NCI-H226 (cell line): ENCODE data around the gene CRYBG2.
"Not testable (repeated sequence)": the region's sequence is repeated elsewhere in the genome, so short reads cannot be mapped to it uniquely, and the experiment has no call there.

Experiments
- DNase-seq: peaks from one replicate; pipeline ENCODE4 v3.0.0-alpha.2; 2015

Gene CRYBG2

DNA sequence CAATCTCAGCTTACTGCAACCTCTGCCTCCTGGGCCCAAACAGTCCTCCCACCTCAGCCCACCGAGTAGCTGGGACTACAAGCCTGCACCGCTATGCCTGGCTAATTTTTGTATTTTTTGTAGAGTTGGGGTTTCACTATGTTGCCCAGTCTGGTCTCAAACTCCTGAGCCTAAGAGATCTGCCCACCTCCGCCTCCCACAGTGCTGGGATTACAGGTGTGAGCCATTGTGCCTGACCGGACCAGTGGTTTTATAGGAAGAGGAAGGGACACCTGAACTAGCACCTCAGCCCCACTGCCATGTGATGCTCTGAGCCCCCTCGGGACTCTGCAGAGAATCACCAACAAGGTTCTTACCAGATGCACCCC lies 4.1 kb downstream of the CRYBG2 start:
- no peak for DNase-seq

DNA sequence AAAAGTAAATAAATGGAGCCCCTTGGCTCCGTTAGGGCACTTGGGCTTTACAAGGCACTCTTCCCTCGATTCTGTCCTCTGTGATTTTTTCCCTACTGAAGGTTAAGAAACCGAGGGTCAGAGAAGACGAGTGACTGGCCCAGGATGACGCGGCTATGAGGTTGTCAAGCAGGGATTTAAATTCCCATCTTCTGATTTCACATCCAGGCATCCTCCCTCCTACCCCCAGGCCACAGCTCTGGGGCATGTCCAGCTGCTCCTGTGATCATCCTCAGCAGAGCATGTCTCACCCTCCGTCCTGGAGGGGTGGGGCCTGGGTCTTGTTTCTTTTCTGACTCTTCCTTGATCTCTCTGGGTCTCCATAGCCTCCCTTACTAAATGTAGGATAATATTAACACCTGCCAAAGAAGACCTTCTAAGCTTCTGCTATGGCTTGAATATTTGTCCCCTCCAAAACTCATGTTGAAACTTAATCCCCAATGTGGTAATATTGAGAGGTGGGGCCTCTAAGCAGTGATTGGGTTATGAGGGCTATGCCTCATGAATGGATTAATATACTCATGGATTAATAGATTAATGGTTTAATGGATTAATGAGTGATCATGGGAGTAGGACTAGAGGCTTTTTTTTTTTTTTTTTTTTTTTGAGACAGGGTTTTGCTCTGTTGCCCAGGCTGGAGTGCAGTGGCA lies 4.6 kb downstream of the CRYBG2 start:
- DNase-seq, result peak; percentile 96

DNA sequence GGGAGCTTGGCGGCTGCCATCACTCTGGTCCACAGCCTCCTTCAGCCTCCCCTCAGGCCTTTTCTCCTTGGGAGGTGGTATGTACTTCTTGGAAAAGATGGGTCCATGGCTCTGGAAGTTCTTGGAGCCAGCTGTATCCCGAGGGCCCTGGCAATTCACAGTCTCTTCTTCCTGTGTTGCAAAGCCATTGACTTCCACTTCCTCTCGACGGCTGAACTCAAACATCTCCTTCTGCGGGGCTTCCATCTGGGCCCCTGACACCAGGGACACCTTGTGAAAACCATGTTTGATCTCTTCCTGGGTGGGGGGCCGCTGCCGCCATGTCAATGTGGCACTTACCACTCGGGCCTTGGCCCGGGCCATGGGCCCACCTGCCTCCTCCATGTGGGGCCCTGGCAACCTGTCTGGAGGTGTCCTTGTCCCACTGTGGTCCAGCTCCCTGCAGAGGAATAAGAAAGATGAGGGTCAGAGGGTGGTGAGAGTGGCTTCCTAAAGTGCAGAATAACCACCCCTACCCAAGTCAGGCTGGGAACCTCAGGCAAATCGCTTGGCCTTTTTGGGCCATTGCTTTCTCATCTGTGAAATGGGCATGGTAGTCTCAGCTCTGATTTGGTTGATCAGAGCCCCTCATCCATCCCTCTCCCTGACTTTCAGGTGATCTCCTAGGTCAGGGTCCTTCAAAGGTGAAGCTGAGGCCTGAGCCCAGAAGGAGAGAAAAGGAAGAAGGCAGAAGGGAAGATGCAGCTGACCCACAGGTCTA lies 7.5 kb downstream of the CRYBG2 start:
- no peak for DNase-seq

DNA sequence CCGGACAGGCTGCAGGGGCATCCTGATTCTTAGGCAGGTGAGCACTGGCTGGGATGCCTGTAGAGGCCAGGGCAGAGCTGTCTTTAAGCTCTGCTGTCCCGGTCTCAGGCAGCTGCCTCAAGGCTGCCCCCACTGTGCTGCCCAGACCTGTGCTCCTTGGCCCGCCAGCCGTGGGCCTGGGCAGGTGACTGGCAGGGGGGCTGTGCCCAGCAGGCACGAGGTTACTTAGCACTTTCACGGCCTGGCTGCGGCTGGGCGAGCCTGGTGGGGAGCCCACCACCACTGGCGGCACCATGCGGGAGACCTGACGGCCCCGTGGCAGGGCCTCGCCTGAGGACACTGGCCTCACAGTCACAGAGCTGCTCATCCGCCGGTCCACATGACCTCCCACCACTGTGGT lies 8.2 kb downstream of the CRYBG2 start:
- no peak for DNase-seq

DNA sequence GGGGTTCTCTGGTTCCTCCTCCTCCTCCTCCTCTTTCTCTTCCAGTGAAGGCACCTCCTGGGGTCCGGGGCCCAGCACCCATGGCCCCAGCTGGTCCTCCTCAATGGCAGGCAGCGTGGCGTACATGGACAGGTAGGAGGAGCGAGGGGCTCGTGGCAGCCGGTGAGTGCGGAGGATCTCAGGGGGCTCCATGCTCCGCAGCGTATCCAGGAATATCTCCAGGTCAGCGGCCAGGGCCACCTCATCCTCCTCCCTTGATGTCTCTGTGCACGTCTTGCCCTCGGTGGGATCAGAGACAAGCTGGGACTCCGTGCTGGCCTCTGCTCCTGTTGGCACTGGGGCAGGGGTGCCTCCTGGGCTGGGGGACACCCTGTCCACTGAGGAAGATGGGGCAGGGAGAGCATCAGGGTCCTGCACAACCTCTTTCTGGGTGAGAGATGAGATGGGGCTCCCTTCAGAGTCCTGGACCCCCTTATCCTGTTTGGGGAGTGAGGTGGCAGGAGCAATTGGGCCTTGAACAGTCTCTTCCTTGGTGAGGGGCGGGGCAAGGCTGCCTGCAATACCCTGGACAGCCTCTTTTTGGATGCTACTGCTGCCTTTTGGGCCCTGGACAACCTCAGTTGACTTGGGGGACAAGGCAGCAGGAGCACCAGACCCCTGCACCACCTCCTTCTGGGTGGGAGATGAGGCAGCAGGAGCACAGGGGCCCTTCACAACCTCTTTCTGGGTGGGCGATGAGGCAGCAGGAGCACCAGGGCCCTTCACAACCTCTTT lies 9.6 kb downstream of the CRYBG2 start:
- no peak for DNase-seq

DNA sequence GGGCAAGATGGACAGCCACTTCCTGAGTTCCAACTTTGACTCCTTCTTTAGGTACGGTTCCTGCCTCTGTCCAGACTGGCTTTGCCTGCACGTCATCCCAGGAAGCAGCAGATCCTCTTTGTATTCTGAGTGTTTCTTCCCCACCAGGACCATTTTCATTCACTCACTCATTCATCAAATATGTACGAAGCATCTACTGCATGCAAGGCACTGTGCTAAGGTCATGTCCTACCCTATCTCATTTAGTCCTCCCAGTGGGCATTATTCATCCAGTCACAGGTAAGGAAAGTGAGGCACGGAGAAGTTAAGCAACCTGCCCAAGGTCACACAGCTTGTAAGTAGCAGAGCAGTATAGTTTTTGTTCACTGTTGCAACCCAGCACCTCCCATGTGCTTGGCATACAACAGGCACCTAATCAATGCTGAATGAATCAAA lies 13.9 kb downstream of the CRYBG2 start:
- DNase-seq, result no peak

DNA sequence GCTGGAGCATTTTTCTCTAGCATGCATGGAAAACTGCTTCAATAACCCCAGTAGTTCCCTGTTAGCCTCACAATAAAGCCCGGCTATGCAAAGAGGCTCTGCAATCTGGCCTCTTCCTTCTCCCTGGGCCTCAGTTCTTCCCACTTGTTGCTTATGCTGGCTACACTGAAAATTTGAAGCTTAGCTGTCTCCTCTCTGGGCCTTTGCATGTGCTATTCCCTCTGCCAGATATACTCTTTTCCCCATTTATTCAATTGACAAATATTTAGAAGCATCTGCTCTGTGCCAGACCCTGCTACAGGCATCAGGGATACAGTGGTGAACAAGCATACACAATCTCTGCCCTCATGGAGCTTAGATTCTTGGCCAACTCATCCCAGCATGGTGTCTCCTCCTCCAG lies 15.3 kb downstream of the CRYBG2 start:
- no peak for DNase-seq

DNA sequence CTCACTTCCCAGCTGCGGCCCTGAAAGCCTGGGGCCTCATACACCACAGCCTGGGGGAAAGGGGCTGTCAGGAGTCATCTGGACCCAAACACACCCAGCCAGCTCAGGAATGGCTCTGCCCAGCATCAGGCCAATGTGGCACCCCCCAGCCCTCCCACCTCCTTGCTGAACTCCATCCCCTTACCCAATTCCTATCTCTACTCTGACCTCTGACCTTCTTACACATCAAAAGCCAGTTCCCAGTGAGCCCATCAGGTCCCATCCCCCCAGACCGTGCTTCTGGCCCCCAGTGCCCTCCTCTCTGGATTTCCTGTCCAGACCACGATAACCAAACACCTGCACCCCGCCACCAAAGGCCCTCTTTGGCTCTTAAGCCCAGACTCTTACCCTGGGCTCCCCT lies 16.3 kb downstream of the CRYBG2 start:
- DNase-seq, result no peak

DNA sequence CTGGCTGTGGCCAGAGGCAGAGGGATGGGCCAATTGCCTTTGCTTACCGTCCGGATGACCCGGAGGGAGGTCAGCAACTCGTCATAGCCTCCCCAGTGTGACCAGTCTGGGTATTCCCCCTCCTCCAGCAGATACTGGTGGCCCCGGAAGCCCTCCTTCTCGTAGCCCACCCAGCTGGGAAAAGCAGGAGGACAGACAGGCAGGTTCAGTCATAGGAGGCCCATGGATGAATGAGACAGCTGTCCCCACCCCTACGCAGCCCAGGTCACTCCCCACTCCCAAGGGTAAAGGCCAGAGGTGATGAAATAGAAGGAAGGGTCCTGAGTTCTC lies 16.8 kb downstream of the CRYBG2 start:
- no peak for DNase-seq

DNA sequence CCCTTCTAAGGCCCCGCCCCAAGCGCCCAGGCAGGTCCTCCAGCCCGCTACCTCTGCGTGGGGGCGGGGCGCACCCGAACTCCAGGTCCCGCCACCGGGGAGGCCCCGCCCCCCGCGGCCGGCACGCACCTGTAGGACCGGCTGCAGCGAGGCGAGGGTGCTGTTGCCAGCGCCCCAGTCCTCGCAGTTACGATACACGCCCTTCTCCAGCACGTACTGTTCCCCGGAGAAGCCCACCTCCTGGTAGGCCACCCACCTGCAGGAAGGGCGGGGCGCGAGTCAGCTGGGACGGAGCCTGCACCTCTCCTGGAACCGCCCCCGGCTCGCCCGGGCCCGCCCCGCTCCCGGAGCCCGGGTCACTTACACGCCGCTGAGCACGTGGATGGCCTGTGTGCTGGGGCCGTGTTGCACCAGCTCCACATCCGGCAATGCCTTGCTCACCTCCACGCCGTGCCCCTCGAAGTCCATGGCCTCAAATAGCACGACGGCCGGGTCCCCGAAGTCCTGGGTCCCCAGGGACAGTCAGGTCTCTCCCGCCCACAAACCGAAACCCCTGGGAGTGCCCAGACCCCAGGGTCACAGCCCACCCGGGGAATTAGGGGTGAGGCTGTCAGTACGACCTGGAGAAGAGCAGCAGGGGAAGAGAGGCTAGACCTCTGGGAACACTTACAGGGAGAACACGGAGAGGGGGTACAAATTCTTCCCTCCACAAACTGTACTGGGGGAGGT lies 17.3 kb downstream of the CRYBG2 start:
- DNase-seq, result peak; percentile 68

DNA sequence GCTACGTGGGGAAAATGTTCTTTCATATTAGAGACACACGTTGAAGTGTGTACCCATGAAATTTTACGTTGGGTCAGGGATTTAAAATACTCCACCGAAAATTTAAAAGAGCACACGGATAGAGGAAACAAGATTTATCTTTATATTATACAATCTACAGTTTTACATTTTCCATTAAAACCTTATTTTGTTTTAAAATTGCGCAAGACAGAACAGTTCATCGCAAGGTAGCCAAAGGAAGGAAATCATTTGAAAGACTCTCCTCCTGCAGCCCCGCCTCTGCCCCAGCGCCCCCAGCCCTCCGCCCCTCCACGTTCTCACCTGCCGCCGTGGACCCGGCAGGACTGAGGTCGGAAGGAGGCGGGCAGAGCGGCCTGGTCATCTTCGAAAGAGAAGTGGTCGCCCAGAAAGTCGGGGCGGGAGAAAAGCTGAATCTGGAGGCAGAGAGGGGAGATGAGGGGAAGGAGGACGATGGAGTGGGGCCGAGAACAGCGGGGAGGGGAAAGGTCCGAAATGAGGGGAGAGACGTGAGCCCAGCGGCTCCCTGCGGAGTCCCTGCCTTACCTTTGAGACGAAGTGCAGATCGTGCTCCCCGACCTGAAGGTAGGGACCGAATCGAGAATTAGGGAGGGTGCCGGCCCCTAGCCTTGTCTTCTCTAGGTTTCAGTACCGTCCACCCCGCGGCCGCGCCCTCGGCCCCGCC lies 18.0 kb downstream of the CRYBG2 start:
- DNase-seq, result no peak

DNA sequence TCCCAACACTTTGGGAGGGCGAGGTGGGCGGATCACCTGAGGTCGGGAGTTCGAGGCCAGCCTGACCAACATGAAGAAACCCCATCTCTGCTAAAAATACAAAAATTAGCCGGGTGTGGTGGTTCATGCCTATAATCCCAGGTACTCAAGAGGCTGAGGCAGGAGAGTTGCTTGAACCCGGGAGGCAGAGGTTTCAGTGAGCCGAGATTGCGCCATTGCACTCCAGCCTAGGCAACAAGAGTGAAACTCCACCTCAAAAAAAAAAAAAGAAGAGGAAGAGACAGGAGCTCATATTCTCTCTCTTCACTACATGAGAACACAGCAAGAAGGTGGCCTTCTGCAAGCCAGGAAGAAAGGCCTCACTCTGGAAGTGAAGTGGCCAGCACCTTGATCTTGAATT lies 20.6 kb downstream of the CRYBG2 start:
- DNase-seq, result not testable (repeated sequence)

DNA sequence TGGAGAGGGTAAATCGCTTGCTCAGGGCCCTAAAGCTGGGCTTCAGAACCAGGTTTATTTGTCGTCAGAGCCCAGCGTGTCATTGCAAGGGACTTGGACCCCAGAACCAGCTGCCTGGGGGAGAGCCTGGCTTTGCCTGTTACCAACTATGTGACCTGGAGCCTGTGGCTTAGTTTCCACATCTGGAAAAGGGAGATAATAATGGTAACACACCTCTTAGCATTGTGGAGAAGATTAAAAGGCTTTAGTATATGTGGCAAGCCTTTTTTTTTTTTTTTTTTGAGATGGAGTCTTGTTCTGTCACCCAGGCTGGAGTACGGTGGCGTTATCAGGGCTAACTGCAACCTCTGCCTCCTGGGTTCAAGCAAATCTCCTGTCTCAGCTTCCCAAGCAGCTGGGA lies 23.7 kb downstream of the CRYBG2 start:
- DNase-seq, result no peak

DNA sequence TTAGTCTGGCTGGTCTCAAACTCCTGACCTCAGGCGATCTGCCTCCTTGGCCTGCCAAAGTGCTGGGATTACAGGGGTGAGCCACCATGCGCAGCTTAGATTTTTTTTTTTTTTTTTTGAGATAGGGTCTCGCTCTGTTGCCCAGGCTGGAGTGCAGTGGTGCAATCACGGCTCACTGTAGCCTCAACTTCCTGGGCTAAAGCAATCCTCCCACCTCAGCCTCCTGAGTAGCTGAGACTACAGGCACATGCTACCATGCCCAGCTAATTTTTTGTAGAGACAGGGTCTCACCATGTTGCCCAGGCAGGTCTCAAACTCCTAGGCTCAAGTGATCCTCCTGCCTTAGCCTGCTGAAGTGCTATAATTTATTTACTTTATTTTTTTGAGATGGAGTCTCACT lies 24.6 kb downstream of the CRYBG2 start:
- not testable (repeated sequence) for DNase-seq

DNA sequence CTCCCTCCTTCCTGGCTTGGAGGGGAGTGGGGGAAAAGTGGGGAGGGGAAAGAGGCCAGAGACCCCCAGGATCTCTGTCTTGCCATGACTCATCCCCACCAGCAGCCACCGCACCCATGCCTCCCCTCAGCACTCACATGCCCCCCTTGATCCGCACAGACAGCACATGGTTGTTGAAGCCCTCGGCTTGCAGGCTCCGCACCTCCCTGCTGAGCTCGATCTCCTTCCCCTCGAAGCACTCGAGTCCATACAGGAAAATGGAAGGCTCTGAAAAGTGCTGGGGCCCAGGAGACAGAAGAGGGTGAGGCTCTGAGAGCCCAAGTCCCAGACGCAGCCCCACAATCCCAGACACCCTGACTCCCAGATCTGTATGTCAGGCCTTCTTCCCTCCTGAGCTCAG lies 25.3 kb downstream of the CRYBG2 start:
- DNase-seq, result no peak

DNA sequence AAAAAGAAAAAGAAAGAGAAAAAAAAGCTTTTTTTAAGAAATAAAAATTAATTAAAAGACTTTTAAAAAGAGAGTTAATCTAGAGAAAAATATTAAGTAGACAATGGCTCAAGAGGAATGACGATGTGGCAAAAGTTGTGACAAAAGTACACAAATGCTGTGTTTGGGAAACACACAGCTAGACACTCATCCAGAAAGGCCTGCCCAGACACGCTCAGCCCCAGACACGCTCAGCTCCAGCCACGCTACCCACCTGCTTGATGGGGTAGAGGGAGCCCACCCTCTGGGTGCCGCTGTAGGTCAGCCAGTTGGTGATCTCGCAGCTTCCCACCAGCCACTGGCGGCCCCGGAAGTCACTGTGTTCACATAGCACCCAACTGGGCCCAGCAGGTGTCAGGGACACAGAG lies 26.0 kb downstream of the CRYBG2 start:
- no peak for DNase-seq

DNA sequence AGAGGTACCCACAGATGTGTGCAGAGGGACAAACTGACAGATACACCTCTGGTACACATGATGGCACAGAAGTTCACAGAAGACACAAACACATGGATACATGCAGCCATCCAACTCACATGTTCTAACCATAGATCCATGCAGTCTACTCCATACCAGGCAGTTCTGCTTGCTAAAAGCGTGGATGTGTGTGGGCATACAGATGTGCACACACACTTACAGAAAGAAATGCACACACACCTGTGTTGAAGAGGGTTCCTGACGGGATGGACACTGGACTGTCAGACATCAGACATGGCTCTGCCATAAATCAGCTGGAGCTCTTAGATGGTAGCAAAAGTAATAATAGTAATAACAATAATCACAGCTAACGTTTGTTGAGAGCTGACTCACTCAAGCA lies 29.4 kb downstream of the CRYBG2 start:
- no peak for DNase-seq

DNA sequence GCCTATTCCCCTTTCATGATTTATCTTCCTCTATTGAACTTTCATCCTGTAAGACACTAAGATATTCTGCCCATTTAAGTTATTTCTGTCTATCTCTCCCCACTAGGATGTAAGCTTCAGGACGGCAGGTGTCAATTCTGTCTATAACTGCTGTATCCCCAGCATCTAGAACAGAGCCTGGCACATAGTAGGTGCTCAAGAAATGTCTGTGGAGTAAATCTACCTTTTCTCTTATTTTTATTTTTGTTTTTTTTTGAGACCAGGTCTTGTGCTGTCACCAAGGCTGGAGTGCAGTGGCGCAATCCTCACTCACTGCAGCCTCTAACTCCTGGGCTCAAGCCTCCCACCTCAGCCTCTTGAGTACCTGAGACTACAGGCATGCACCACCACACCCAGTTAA lies 30.5 kb downstream of the CRYBG2 start:
- DNase-seq, result no peak

DNA sequence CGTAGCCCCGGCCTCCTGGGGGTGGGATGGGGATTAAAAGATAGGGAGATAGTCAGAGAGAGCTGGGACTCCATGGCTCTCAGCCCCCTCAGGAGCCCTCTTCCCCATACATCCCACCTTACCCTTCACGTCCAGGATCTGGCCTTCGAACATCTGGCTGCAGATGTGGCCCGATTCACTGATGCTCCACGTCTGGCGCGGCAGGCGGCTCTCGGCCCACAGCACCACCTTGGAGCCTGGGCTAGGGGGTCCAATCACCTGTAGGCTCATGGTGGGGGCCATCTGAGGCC lies 31.9 kb downstream of the CRYBG2 start:
- no peak for DNase-seq

DNA sequence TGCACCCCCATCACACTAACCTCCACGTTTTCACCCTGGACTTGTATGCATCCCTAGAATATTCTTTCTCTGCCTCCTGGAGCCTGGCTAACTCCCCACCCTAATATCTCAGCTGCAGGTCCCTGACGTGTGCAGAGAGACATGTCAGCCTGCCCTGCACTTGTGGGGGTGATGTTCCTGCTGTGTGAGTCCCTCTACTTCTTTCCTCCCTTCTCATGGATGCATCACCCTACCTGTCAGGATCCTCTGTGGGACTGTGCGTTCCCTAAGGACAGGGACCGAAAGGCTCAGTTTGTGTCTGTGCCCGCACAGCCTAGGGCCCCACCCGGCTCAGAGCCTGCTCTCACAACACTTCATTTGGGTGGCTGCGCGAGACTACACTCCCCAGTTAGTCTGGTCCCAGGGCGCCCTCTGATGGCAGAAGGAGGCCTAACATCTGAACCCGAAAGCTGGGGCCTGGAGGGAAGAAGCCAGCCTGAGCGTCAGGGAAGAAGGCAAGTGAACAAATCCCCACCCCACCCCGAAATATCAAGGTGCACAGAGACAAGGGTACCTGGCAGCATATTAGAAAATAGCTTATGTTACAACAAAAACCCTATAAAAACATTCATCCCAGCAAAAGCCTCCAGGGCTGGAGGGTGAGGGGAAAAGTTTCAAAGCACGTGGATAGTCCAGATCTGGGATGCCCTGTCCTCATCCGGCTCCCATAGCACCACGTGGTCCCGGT lies 32.5 kb downstream of the CRYBG2 start:
- peak; percentile 69 for DNase-seq

DNA sequence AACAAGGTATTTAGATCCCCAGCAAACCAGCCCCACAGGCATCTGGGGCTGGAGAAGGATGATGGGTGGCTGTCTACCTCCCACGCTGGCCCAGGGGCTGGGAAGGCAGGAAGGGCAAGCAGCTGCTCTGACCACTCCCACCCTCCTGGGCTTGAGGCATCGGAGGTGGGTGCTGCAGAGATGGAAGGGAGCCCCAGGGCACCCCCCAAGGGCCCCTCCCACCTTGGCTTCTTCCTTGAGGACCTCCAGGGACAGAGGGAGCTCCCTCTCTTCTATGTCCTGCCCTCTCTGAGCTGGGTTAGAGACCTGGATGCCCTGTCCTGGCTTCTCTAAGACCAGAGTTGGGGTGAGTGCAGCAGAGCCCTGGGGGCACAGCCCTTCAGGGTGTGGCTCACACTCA lies 33.0 kb downstream of the CRYBG2 start:
- no peak for DNase-seq

DNA sequence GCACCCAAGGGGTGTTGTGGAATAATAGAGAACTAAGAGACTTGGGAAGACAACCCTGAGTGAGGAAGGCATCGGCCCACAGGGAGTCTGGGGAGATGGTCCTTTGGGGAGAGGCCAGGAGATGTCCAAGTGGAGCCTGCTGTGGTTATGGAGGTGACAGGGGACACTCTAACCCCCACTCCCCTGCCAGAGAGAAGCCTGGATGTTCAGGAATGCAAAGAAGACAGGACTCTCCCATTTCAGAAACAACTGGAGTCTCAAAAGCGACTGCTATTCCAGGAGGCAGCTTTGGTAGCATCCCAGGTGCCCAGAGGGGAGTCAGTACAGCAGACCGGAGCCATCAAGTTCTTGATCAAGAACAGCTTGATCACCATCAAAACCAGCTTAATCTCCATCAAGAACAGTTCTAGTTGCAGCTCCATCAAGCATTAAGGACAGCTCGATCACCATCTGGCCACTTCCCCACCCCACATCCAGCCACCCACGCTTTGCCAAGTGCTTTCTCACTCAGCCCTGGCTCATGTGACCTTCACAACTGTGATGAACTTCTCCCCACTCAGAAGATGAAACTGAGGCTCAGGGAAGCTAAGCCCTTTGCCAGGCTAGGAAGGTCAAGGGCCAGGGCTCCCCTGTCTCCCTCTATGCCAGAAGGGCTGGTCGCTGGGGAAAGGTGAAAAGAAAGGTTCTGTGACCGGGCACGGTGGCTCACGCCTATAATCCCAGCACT lies 35.4 kb downstream of the CRYBG2 start:
- no peak for DNase-seq
